ENCODE measurements around the gene PSMD6. TPM values are rescaled to one million over a fixed set of nuclear protein-coding genes. Genes with fewer than 3 reads are reported as not detected.
A peak's percentile ranks its signal among the peaks of the same experiment; 100 is the strongest.

PSMD6 gene
- 100 to 1,000 TPM in 2 of 5 donors, 10 to 100 TPM in 3; 85.1 to 114 (median 93.5) TPM for polyA plus RNA-seq (ENCODE audit: insufficient read depth in 1 of 5, insufficient read length in 5 of 5, low replicate concordance in 1 of 5)
- long read RNA-seq, donor 1, full-length matches to known transcripts, result 49 of 49 reads
- long read RNA-seq, donor 1, partial matches to known transcripts, result 0 of 49 reads
- long read RNA-seq, donor 1, other reads (novel, unspliced or antisense), result 0 of 49 reads
- long read RNA-seq, donor 2, full-length matches to known transcripts, result 28 of 28 reads
- long read RNA-seq, donor 2, partial matches to known transcripts, result 0 of 28 reads
- long read RNA-seq, donor 2, other reads (novel, unspliced or antisense), result 0 of 28 reads
- long read RNA-seq, donor 3, full-length matches to known transcripts, result 58 of 58 reads
- long read RNA-seq, donor 3, partial matches to known transcripts, result 0 of 58 reads
- long read RNA-seq, donor 3, other reads (novel, unspliced or antisense), result 0 of 58 reads
- long read RNA-seq, donor 4, full-length matches to known transcripts, result 30 of 30 reads
- long read RNA-seq, donor 4, partial matches to known transcripts, result 0 of 30 reads
- long read RNA-seq, donor 4, other reads (novel, unspliced or antisense), result 0 of 30 reads
- long read RNA-seq, donor 5, full-length matches to known transcripts, result 47 of 57 reads
- long read RNA-seq, donor 5, partial matches to known transcripts, result 10 of 57 reads
- long read RNA-seq, donor 5, other reads (novel, unspliced or antisense), result 0 of 57 reads
- long read RNA-seq, donor 6, full-length matches to known transcripts, result 40 of 40 reads
- long read RNA-seq, donor 6, partial matches to known transcripts, result 0 of 40 reads
- long read RNA-seq, donor 6, other reads (novel, unspliced or antisense), result 0 of 40 reads
- long read RNA-seq, donor 7, full-length matches to known transcripts, result 25 of 25 reads
- long read RNA-seq, donor 7, partial matches to known transcripts, result 0 of 25 reads
- long read RNA-seq, donor 7, other reads (novel, unspliced or antisense), result 0 of 25 reads
- long read RNA-seq, donor 8, full-length matches to known transcripts, result 17 of 17 reads
- long read RNA-seq, donor 8, partial matches to known transcripts, result 0 of 17 reads
- long read RNA-seq, donor 8, other reads (novel, unspliced or antisense), result 0 of 17 reads

- peak; percentile 82 to 86 for DNase-seq
These were observed at the start of gene PSMD6 for GRCh38 chr3:64023187-64023860. TSS of gene PSMD6 (minus strand) at chr3:64023494. CDS start at chr3:64023419, 75 bp downstream.

- DNase-seq, result no peak
These were observed 48.8 kb upstream of the PSMD6 start for GRCh38 chr3:64072126-64072525.

- no peak for DNase-seq
These were observed 47.4 kb upstream of the PSMD6 start for GRCh38 chr3:64070704-64071103.

GRCh38 chr3:64067506-64068346 lies 44.4 kb upstream of the PSMD6 start:
- DNase-seq, result peak in 1 of 2 donors; percentile 36

DNA sequence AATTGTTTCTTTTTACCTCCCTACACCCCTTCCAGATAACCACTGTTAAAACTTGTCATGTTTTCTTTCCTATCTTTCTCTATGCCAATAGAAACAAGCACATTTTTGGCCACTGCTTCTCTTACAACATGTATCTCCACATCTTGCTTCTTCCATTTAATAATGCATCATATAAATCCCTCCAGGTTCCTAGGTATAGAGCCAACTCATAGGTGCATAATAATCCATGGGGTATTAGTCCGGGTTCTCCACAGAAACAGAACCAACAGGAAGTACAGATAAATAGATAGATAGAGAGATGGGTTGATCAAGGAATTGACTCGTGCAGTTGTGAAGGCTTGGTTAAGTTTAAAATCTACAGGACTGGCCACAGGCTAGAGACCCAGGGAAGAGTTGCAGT lies 41.5 kb upstream of the PSMD6 start:
- DNase-seq, result no peak

- DNase-seq, result no peak
These were observed 40.7 kb upstream of the PSMD6 start for GRCh38 chr3:64063983-64064438.

DNA sequence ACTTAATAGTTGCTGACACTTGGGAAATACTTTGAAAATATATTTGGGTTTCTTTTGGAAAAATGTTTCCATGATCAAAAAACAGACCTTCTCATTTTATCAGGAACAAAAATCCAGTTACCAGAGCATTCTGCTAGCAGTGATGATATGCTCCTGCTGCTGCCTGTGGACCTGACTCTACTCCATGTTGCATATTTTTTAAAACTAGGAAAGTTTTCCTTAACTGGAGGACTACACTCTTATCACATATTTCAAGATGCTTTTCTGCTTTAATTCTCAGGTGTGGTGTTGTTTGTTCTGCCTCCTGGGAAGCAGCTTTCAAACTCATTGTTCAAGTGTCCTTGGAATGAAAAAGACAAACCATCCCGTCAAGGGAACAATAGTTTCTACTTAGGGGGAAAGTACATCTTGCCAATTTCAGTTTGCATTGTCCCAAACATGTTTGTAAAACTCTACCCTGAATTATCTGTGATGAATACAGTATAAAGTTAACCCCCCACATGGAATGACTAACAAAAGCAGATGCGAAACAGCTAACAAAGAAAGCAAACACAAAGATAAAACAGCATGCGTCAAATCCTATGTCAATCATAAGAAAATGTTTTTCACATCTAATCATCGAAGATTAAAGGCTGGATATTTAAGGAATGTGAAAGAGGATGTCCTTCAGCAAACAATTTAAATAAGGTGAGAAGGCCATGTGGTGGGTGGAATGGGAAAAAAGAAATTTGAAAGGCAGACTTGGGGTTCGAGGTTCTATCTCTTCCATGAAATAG lies 40.1 kb upstream of the PSMD6 start:
- DNase-seq, result no peak

DNA sequence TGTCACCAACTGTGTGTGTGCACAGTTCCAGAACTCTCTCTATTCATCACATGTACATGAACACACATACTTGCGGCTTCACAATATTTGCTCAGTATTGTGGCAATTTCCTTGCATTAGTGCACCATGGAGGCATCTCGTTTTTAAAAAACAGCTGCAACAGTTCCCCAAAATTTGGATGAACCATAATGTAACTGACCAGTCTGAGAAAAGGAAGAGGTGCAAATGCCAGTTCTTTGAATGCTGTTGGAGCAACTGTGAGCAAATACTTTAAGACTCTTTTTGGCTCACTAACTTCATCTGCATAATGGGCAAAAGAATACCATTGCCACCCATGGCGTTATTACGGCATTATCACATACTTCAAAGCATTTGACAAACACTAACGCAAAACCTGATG lies 38.3 kb upstream of the PSMD6 start:
- DNase-seq, result no peak

DNA sequence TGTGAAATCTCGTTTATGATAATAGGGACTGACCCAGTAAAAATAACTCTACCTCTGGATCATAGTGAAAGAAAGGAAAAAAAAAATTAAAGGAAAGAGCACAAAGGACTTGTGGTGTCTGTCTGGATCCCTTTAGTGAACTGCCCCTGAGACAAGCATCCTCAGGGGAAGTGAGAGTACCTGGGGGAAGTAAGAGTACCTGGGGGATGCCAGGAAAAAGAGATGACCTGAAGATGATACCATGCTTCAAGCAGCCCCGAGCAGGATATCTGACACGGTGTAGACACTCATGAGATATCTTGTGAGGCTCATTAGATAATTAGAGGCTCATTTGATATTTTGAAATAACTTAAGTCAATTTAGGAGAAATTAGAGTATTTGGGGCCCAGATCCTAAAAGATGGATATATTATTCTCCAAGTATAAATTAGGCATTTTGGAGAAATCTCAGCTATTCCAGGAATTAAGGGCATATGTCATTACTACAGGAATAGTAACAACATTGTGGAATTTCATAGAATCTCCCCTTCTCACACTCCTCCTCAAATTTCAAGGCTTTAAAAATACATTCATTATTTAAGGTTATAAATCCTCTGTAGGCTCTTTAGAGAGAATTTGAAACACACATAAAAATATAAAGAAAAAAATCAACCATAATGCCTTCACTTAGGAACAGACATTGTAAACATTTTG lies 36.3 kb upstream of the PSMD6 start:
- no peak for DNase-seq

GRCh38 chr3:64058566-64058965 lies 35.3 kb upstream of the PSMD6 start:
- no peak for DNase-seq

- DNase-seq, result no peak
These were observed 33.9 kb upstream of the PSMD6 start for GRCh38 chr3:64057231-64057630.

DNA sequence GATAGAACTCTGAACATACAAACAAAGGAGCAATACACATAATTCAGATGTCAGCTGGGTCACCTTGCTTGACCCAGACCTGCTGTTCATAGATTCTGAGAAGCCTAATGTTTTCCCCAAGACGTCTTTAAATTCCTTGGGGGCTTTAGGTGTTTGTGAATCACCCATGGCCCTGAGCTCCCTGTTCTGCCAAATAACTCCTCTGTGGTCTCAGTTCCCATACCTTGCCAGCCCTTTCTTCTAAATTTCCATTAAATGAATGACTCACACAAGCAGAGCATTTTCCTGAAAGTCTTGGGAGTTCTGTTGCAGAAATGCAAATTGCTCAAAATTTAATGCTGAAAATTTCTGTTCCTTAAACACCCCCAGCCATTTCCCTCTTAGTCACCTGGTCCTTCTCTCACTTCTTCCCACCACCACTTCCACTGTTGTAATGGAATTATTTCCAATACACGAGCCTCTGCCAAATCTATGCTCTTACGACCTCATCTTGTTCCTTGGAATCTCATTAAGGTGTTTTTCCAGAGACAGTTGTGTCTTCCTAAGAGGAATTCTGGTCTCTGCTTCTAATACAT lies 33.4 kb upstream of the PSMD6 start:
- no peak for DNase-seq

DNA sequence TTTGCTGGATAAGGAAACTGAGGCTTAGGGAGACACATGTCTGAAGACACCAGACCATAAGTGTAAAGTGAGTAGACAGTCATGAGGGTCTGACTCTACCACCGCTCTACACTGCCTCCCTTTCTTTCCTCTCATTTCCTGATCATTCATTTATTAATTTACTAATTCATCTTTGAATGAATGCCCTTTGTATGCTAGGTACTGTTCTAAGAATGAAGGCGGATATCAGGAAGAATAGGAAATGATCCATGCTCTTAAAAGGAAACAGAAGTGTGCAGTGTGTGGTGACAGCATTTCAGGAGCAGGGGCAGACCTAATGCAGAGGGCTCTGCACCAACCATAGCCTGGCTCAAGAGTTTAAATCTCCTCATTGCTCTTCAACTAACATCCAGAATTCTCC lies 31.8 kb upstream of the PSMD6 start:
- no peak for DNase-seq

- DNase-seq, result no peak
These were observed 31.2 kb upstream of the PSMD6 start for GRCh38 chr3:64054488-64054887.

DNA sequence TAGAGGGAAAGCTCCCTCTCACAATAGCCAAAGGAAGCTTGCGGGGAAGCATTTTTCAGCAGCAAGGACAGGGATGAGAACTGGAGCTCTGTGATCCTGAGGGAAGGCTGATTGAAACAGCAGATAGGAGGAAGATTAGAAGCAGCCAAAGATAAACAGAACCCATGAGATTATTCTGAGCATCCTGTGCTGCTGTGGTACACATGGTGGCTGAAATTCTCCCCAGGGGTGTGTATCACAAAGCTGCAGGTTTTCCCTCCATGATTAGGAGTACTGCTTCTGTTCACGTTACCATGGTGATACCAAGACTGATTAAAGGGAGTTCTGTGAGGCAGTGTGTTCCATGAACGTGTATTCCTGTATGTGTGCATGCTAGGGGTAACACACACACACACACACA lies 30.3 kb upstream of the PSMD6 start:
- DNase-seq, result no peak

- no peak for DNase-seq
These were observed 29.8 kb upstream of the PSMD6 start for GRCh38 chr3:64053117-64053516.

- no peak for DNase-seq
These were observed 26.5 kb upstream of the PSMD6 start for GRCh38 chr3:64049832-64050231.

- no peak for DNase-seq
These were observed 25.8 kb upstream of the PSMD6 start for GRCh38 chr3:64049136-64049535.

GRCh38 chr3:64048631-64049061 lies 25.4 kb upstream of the PSMD6 start:
- DNase-seq, result no peak

Data from right lung (tissue), 10 donors.